Measurements from ENCODE around the gene FRMD4A.
A peak's percentile ranks its signal among the peaks of the same experiment; 100 is the strongest.
"Not testable (repeated sequence)": the region's sequence is repeated elsewhere in the genome, so short reads cannot be mapped to it uniquely, and the experiment has no call there.

The FRMD4A gene

DNA sequence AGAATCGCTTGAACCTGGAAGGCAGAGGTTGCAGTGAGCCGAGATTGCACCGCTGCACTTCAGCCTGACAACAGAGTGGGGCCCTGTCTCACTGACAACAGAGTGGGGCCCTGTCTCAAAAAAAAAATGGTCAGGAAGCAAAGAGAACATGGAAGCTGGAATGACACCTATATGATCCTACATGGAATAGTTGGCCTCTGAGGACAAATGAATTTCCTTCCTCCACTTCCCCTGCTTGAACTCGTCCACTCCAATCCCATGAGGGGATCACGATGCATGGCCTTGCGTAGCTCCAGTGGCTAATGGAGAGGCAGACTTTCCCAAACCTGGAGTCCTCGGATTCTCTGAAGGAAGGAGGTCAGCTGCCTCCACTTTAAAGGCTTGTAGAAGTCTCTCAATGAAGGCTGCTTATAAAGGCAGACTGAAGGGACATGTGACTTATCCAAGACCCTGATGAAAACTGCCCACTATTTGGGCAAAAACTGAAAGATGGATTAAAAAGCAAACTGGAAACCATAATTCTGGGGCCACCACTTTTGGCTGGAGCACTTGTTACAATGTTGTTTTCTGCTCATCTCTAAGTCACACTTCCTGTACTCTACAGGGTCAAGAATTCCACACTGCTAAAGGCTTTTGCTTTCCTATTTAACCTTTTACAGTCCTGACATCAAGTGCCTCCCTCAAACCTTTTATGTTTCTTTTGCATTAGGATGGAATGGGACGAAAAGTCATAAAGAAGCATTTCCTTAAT lies 529.4 kb downstream of the FRMD4A start:
- no peak for DNase-seq (ENCODE audit: low spot score)
- no peak overlapping the region for H3K27ac Mint-ChIP-seq
- no peaks in the 10 kb centered on the region for H3K36me3 Mint-ChIP-seq (ENCODE audit: low read depth)
- H3K27me3 Mint-ChIP-seq (ENCODE audit: low read depth): peaks cover 34% of the 10 kb centered on the region
- no peak overlapping the region for H3K4me3 Mint-ChIP-seq
- H3K4me1 Mint-ChIP-seq (ENCODE audit: low read depth): peaks cover 13% of the 10 kb centered on the region
- H3K9me3 Mint-ChIP-seq: no peaks in the 10 kb centered on the region

GRCh38 chr10:13797164-13797563 lies 533.6 kb downstream of the FRMD4A start:
- Mint-ChIP-seq H3K4me3 (no peak overlapping the region), H3K27me3 (ENCODE audit: low read depth) (peaks cover 17% of the 10 kb centered on the region), H3K36me3 (ENCODE audit: low read depth) (peaks cover 3% of the 10 kb centered on the region), H3K27ac (no peak overlapping the region), H3K4me1 (ENCODE audit: low read depth) (peaks cover 32% of the 10 kb centered on the region), H3K9me3 (no peaks in the 10 kb centered on the region)
- DNase-seq (ENCODE audit: low spot score): no peak

GRCh38 chr10:13795653-13796555 lies 534.8 kb downstream of the FRMD4A start:
- H3K27ac Mint-ChIP-seq: peak overlapping the region; percentile 13
- DNase-seq (ENCODE audit: low spot score): no peak
- H3K4me1 Mint-ChIP-seq (ENCODE audit: low read depth): peaks cover 30% of the 10 kb centered on the region
- H3K27me3 Mint-ChIP-seq (ENCODE audit: low read depth): peaks cover 8% of the 10 kb centered on the region
- H3K4me3 Mint-ChIP-seq: peak overlapping the region; percentile 54
- H3K9me3 Mint-ChIP-seq: no peaks in the 10 kb centered on the region
- H3K36me3 Mint-ChIP-seq (ENCODE audit: low read depth): peaks cover 3% of the 10 kb centered on the region

DNA sequence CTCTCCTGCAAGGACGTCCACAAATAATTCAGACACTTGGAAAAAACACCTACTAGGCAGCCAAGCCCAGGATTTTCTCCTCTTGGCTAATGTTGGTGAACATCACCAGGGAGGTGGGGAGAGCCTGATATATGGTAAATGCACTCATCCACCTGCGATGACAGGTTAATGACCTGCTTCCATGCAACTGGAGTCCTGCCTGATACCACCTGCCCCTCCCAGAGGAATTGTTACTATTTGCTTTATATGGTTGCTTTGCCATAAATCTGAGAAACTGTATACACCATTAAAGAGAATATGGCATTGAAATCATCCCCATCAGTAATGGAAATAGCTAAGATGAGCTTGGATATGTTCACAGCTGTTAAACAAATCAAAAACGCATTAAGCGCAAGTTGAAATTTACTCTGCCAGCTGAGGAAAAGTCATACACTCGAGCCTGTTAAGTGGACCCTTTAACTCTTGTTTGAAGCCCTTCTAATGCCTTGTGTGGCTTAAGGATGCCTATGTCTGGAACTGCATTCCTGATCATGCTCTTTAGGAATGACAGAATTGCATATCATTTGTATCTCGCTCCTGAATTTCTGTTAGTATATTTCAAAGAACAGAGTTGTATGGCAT lies 535.6 kb downstream of the FRMD4A start:
- no peak for DNase-seq (ENCODE audit: low spot score)
- Mint-ChIP-seq H3K27ac (peak overlapping the region; percentile 13), H3K9me3 (no peaks in the 10 kb centered on the region), H3K27me3 (ENCODE audit: low read depth) (peaks cover 7% of the 10 kb centered on the region), H3K4me1 (ENCODE audit: low read depth) (peaks cover 30% of the 10 kb centered on the region), H3K4me3 (peak overlapping the region; percentile 54), H3K36me3 (ENCODE audit: low read depth) (peaks cover 3% of the 10 kb centered on the region)

DNA sequence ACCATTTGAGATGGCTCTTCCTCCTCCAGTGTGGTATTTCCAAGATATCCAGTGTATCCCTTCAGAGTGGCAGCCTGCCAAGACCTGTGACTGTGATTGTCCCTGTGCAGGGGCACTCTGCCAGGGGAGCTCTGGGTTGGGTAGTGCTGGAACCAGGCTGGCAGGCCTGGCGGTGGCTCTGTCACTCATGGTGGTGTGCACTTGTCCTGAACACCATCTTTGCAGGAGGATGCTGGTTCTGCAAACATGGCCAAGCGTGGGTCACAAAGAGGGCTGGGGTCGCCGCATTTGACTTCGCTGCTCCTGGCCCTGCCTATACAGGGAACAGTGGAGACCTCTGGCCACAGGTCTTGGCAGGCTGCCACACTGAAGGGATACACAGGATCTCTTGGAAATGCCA lies 538.7 kb downstream of the FRMD4A start:
- DNase-seq (ENCODE audit: low spot score): no peak
- Mint-ChIP-seq H3K4me3 (no peak overlapping the region), H3K27me3 (ENCODE audit: low read depth) (no peaks in the 10 kb centered on the region), H3K9me3 (no peaks in the 10 kb centered on the region), H3K27ac (no peak overlapping the region), H3K4me1 (ENCODE audit: low read depth) (peaks cover 42% of the 10 kb centered on the region), H3K36me3 (ENCODE audit: low read depth) (peaks cover 3% of the 10 kb centered on the region)

- no peaks in the 10 kb centered on the region for H3K9me3 Mint-ChIP-seq
- peaks cover 47% of the 10 kb centered on the region for H3K4me1 Mint-ChIP-seq (ENCODE audit: low read depth)
- no peak for DNase-seq (ENCODE audit: low spot score)
- no peak overlapping the region for H3K27ac Mint-ChIP-seq
- no peak overlapping the region for H3K4me3 Mint-ChIP-seq
- no peaks in the 10 kb centered on the region for H3K27me3 Mint-ChIP-seq (ENCODE audit: low read depth)
- peaks cover 3% of the 10 kb centered on the region for H3K36me3 Mint-ChIP-seq (ENCODE audit: low read depth)
Observed at GRCh38 chr10:13791483-13791882, 539.2 kb downstream of the FRMD4A start.

GRCh38 chr10:13790196-13790595 lies 540.5 kb downstream of the FRMD4A start:
- no peak for DNase-seq (ENCODE audit: low spot score)
- H3K27me3 Mint-ChIP-seq (ENCODE audit: low read depth): no peaks in the 10 kb centered on the region
- no peak overlapping the region for H3K4me3 Mint-ChIP-seq
- H3K27ac Mint-ChIP-seq: no peak overlapping the region
- H3K4me1 Mint-ChIP-seq (ENCODE audit: low read depth): peaks cover 35% of the 10 kb centered on the region
- H3K9me3 Mint-ChIP-seq: no peaks in the 10 kb centered on the region
- peaks cover 3% of the 10 kb centered on the region for H3K36me3 Mint-ChIP-seq (ENCODE audit: low read depth)

DNA sequence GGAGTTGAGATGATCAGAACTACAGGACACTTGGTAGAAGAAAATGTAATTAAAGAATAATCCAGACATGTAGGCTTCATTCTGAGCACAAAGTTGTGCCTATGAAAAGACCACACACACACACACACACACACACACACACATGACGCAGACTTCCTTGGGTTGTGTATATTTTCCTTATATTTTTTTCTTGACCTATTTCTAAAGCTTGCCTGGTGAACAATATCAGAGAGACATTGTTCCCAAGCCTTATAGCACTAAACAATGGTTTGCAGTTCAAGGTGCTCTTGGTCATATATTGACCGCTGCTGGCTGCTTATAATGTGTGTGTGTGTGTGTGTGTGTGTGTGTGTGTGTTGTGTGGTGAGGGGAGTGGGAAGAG lies 541.3 kb downstream of the FRMD4A start:
- peak overlapping the region; percentile 76 for H3K27ac Mint-ChIP-seq

GRCh38 chr10:13788711-13789447 lies 541.8 kb downstream of the FRMD4A start:
- H3K9me3 Mint-ChIP-seq: no peaks in the 10 kb centered on the region
- peaks cover 2% of the 10 kb centered on the region for H3K36me3 Mint-ChIP-seq (ENCODE audit: low read depth)
- peak overlapping the region; percentile 80 for H3K27ac Mint-ChIP-seq
- peaks cover 32% of the 10 kb centered on the region for H3K4me1 Mint-ChIP-seq (ENCODE audit: low read depth)
- no peaks in the 10 kb centered on the region for H3K27me3 Mint-ChIP-seq (ENCODE audit: low read depth)
- peak overlapping the region; percentile 39 for H3K4me3 Mint-ChIP-seq
- DNase-seq (ENCODE audit: low spot score): no peak

More for the DNA sequence above, 541.3 kb downstream of the FRMD4A start:
- no peaks in the 10 kb centered on the region for H3K27me3 Mint-ChIP-seq (ENCODE audit: low read depth)
- peaks cover 30% of the 10 kb centered on the region for H3K4me1 Mint-ChIP-seq (ENCODE audit: low read depth)
- H3K9me3 Mint-ChIP-seq: no peaks in the 10 kb centered on the region
- no peak overlapping the region for H3K4me3 Mint-ChIP-seq
- H3K36me3 Mint-ChIP-seq (ENCODE audit: low read depth): peaks cover 3% of the 10 kb centered on the region
- no peak for DNase-seq (ENCODE audit: low spot score)

- Mint-ChIP-seq H3K4me3 (peak overlapping the region; percentile 19), H3K27me3 (ENCODE audit: low read depth) (no peaks in the 10 kb centered on the region), H3K27ac (peak overlapping the region; percentile 80)
Observed at GRCh38 chr10:13788320-13788600, 542.5 kb downstream of the FRMD4A start.

GRCh38 chr10:13787015-13787421 lies 543.7 kb downstream of the FRMD4A start:
- no peaks in the 10 kb centered on the region for H3K36me3 Mint-ChIP-seq (ENCODE audit: low read depth)
- no peaks in the 10 kb centered on the region for H3K27me3 Mint-ChIP-seq (ENCODE audit: low read depth)
- H3K9me3 Mint-ChIP-seq: no peaks in the 10 kb centered on the region
- peak overlapping the region; percentile 93 for H3K27ac Mint-ChIP-seq
- DNase-seq (ENCODE audit: low spot score): peak; percentile 78
- H3K4me3 Mint-ChIP-seq: peak overlapping the region; percentile 76
- H3K4me1 Mint-ChIP-seq (ENCODE audit: low read depth): peaks cover 30% of the 10 kb centered on the region

More at GRCh38 chr10:13788320-13788600, 542.5 kb downstream of the FRMD4A start:
- H3K36me3 Mint-ChIP-seq (ENCODE audit: low read depth): no peaks in the 10 kb centered on the region
- no peak for DNase-seq (ENCODE audit: low spot score)
- H3K4me1 Mint-ChIP-seq (ENCODE audit: low read depth): peaks cover 32% of the 10 kb centered on the region
- no peaks in the 10 kb centered on the region for H3K9me3 Mint-ChIP-seq

DNA sequence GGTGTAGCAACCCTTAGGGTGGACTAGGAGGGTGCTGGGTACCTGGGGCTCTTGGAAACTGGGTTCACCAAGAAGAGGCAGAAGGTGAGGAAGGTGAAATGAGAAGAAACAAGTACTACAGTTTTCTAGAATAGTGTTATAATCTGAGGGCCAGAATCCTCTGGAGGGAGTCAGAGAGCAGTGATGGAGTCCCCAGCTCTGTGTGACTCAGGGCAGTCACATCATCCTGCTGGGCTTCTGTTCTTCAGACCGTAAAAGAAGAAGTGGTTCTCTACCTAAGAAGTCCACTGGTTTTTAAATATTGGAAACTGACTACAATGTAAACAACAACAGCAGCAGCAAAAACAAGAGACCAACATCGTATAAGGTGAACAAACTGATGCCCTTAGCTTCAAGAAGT lies 546.7 kb downstream of the FRMD4A start:
- Mint-ChIP-seq H3K4me1 (ENCODE audit: low read depth) (peaks cover 28% of the 10 kb centered on the region), H3K4me3 (no peak overlapping the region), H3K9me3 (no peaks in the 10 kb centered on the region), H3K27me3 (ENCODE audit: low read depth) (peaks cover 8% of the 10 kb centered on the region), H3K27ac (no peak overlapping the region), H3K36me3 (ENCODE audit: low read depth) (no peaks in the 10 kb centered on the region)
- no peak for DNase-seq (ENCODE audit: low spot score)

- peaks cover 4% of the 10 kb centered on the region for H3K4me1 Mint-ChIP-seq (ENCODE audit: low read depth)
- no peak for DNase-seq (ENCODE audit: low spot score)
Observed at GRCh38 chr10:13779748-13780147, 551.0 kb downstream of the FRMD4A start.

GRCh38 chr10:13778693-13778960 lies 552.1 kb downstream of the FRMD4A start:
- H3K27me3 Mint-ChIP-seq (ENCODE audit: low read depth): peaks cover 19% of the 10 kb centered on the region
- DNase-seq (ENCODE audit: low spot score); H3K4me3 Mint-ChIP-seq; H3K9me3 Mint-ChIP-seq; H3K36me3 Mint-ChIP-seq (ENCODE audit: low read depth); H3K27ac Mint-ChIP-seq; H3K4me1 Mint-ChIP-seq (ENCODE audit: low read depth): not testable (repeated sequence)

More at GRCh38 chr10:13779748-13780147, 551.0 kb downstream of the FRMD4A start:
- Mint-ChIP-seq H3K9me3 (no peaks in the 10 kb centered on the region), H3K27me3 (ENCODE audit: low read depth) (peaks cover 14% of the 10 kb centered on the region), H3K4me3 (no peak overlapping the region), H3K36me3 (ENCODE audit: low read depth) (no peaks in the 10 kb centered on the region), H3K27ac (no peak overlapping the region)

Measured in T-helper 2 cell treated with Interferon-gamma antibody and Interleukin-4, amounts not matched to agents 5 μg/mL and 100 μg/mL, for 36 hours (primary cell).